IMR-90 (cell line): ENCODE data around the gene CDC42BPA. TPM values are rescaled to one million over a fixed set of nuclear protein-coding genes. Genes with fewer than 3 reads are reported as not detected.
A peak's percentile ranks its signal among the peaks of the same experiment; 100 is the strongest.

Experiments
- ATAC-seq: fragments of 200-7000 bp; cut with Tn5 transposase; 2 replicates; pipeline ENCODE4 v1.9.1; 2020; ENCODE audit warnings: low read depth, mild to moderate bottlenecking, moderate library complexity
- BruUV-seq: library from RNA; stranded (reverse); fragments of 400-500 nt; replicated peaks from 2 replicates; lab custom pipeline; 2021; lab: Mats Ljungman, UMichigan
- CTCF ChIA-PET: fragments of 300-600 bp; formaldehyde crosslinking; extraction: SDS; loops from one replicate; lab custom pipeline; 2021; ENCODE audit warnings: antibody characterized with exemption; lab: Yijun Ruan, JAX
- POLR2A ChIA-PET: fragments of 300-600 bp; sonication (Branson Sonifier 250); formaldehyde crosslinking; loops from one replicate; lab custom pipeline; 2022; ENCODE audit warnings: antibody characterized with exemption; ENCODE audit not compliant: unreplicated experiment; lab: Charles Lee
- DNase-seq: peaks from one replicate; pipeline ENCODE4 v3.0.0; 2013
- H2AFZ ChIP-seq: replicated peaks from 2 replicates; pipeline ENCODE3; 2013; ENCODE audit warnings: low read length, mild to moderate bottlenecking; ENCODE audit not compliant: poor library complexity
- H2AK5ac ChIP-seq: 2 replicates; pipeline ENCODE4 v1.6.1; 2013; ENCODE audit warnings: low read depth, low read length, inconsistent platforms
- H2AK9ac ChIP-seq: replicated peaks from 2 replicates; pipeline ENCODE3; 2013; ENCODE audit warnings: mild to moderate bottlenecking, low read depth, low read length, moderate library complexity; ENCODE audit not compliant: poor library complexity
- H2BK120ac ChIP-seq: 2 replicates; pipeline ENCODE4 v1.6.1; 2013; ENCODE audit warnings: low read depth, low read length, inconsistent platforms
- H2BK15ac ChIP-seq: 3 replicates; pipeline ENCODE4 v1.6.1; 2013; ENCODE audit warnings: low read depth, low read length, inconsistent platforms
- H2BK20ac ChIP-seq: 2 replicates; pipeline ENCODE4 v1.6.1; 2013; ENCODE audit warnings: low read depth, mild to moderate bottlenecking, inconsistent platforms, low read length, moderate library complexity
- H2BK5ac ChIP-seq: 2 replicates; pipeline ENCODE4 v1.6.1; 2013; ENCODE audit warnings: mild to moderate bottlenecking, low read depth, low read length, inconsistent platforms; ENCODE audit not compliant: poor library complexity, severe bottlenecking
- H3K14ac ChIP-seq: replicated peaks from 2 replicates; pipeline ENCODE4 v1.6.1; 2013; ENCODE audit warnings: low read depth, low read length, inconsistent platforms
- H3K18ac ChIP-seq: 2 replicates; pipeline ENCODE4 v1.6.1; 2013; ENCODE audit warnings: low read depth, low read length, control low read depth
- H3K23ac ChIP-seq: 2 replicates; pipeline ENCODE4 v1.6.1; 2013; ENCODE audit warnings: low read depth, low read length, inconsistent platforms
- H3K27ac ChIP-seq: 2 replicates; pipeline ENCODE4 v1.5.1; 2013; ENCODE audit warnings: mild to moderate bottlenecking, control low read depth, low read length; ENCODE audit not compliant: insufficient read depth
- H3K27me3 ChIP-seq: 2 replicates; pipeline ENCODE4 v1.6.1; 2013; ENCODE audit warnings: low read length; ENCODE audit not compliant: control insufficient read depth, insufficient read depth
- H3K36me3 ChIP-seq: 2 replicates; pipeline ENCODE4 v1.6.1; 2013; ENCODE audit warnings: low read length, mixed read lengths; ENCODE audit not compliant: control insufficient read depth, insufficient read depth
- H3K4ac ChIP-seq: 2 replicates; pipeline ENCODE4 v1.6.1; 2013; ENCODE audit warnings: low read depth, low read length, inconsistent platforms
- H3K4me1 ChIP-seq: 2 replicates; pipeline ENCODE4 v1.6.1; 2013; ENCODE audit warnings: low read length, mixed read lengths; ENCODE audit not compliant: control insufficient read depth, insufficient read depth
- H3K4me2 ChIP-seq: 2 replicates; pipeline ENCODE4 v1.6.1; 2013; ENCODE audit warnings: low read depth, mild to moderate bottlenecking, control low read depth, low read length, moderate library complexity
- H3K4me3 ChIP-seq: 2 replicates; pipeline ENCODE4 v1.5.1; 2013; ENCODE audit warnings: low read depth, mild to moderate bottlenecking, control low read depth, low read length, moderate library complexity; ENCODE audit not compliant: insufficient read depth
- H3K56ac ChIP-seq: 2 replicates; pipeline ENCODE4 v1.6.1; 2013; ENCODE audit warnings: low read length, inconsistent platforms; ENCODE audit not compliant: insufficient read depth; ENCODE audit errors: extremely low read depth
- H3K79me1 ChIP-seq, 2 experiments: 2 replicates each; pipeline ENCODE4 v1.6.1; 2013; ENCODE audit warnings: low read length in 2 of 2, inconsistent platforms in 1 of 2, low read depth in 1 of 2
- H3K9ac ChIP-seq: 2 replicates; pipeline ENCODE4 v1.6.1; 2013; ENCODE audit warnings: low read depth, low read length, control low read depth
- H3K9me1 ChIP-seq: 2 replicates; pipeline ENCODE4 v1.6.1; 2013; ENCODE audit warnings: low read length, inconsistent platforms; ENCODE audit not compliant: insufficient read depth
- H3K9me3 ChIP-seq: 2 replicates; pipeline ENCODE4 v1.6.1; 2013; ENCODE audit warnings: low read length; ENCODE audit not compliant: control insufficient read depth, insufficient read depth
- H4K20me1 ChIP-seq: 2 replicates; pipeline ENCODE4 v1.6.1; 2013; ENCODE audit warnings: low read length, inconsistent platforms; ENCODE audit not compliant: insufficient read depth
- H4K5ac ChIP-seq: 2 replicates; pipeline ENCODE4 v1.6.1; 2013; ENCODE audit warnings: mild to moderate bottlenecking, low read depth, low read length, control low read depth
- H4K8ac ChIP-seq, 2 experiments: 2 replicates each; pipeline ENCODE4 v1.6.1; 2013; ENCODE audit warnings: low read depth in 2 of 2, low read length in 2 of 2, control low read depth in 1 of 2, inconsistent platforms in 1 of 2
- H4K91ac ChIP-seq: 2 replicates; pipeline ENCODE4 v1.6.1; 2013; ENCODE audit warnings: low read depth, low read length, inconsistent platforms; ENCODE audit not compliant: insufficient read depth
- CHD1 ChIP-seq: IDR thresholded peaks from 2 replicates; pipeline ENCODE4 v1.6.1; 2012; ENCODE audit warnings: low read depth, low read length, improper control_type of control experiment
- CTCF ChIP-seq: conservative IDR thresholded peaks from 2 replicates; pipeline ENCODE4 v1.5.1; 2012; ENCODE audit warnings: mild to moderate bottlenecking, low read depth, low read length, improper control_type of control experiment
- ELK1 ChIP-seq: fragments of 150-350 bp; IDR thresholded peaks from 2 replicates; pipeline ENCODE4 v1.6.1; 2016; ENCODE audit warnings: low read depth, mild to moderate bottlenecking, low read length, moderate library complexity, borderline replicate concordance
- FOS ChIP-seq: fragments of 150-350 bp; IDR thresholded peaks from 2 replicates; pipeline ENCODE4 v1.6.1; 2016; ENCODE audit warnings: low read depth, low read length
- MAFK ChIP-seq: IDR thresholded peaks from 2 replicates; pipeline ENCODE4 v1.6.1; 2012; ENCODE audit warnings: low read depth, low read length, improper control_type of control experiment
- MXI1 ChIP-seq: IDR thresholded peaks from 2 replicates; pipeline ENCODE4 v1.6.1; 2012; ENCODE audit warnings: low read depth, mild to moderate bottlenecking, low read length, moderate library complexity, borderline replicate concordance
- NFE2L2 ChIP-seq: fragments of 150-350 bp; IDR thresholded peaks from 2 replicates; pipeline ENCODE4 v1.6.1; 2016; ENCODE audit warnings: low read depth, mild to moderate bottlenecking, low read length
- POLR2A ChIP-seq: IDR thresholded peaks from 2 replicates; pipeline ENCODE4 v1.6.1; 2012; ENCODE audit warnings: mild to moderate bottlenecking, low read depth, low read length
- RAD21 ChIP-seq: IDR thresholded peaks from 2 replicates; pipeline ENCODE4 v1.6.1; 2012; ENCODE audit warnings: low read length, improper control_type of control experiment
- RFX5 ChIP-seq: IDR thresholded peaks from 2 replicates; pipeline ENCODE4 v1.8.0; 2012; ENCODE audit warnings: low read depth, mild to moderate bottlenecking, low read length, moderate library complexity
- USF2 ChIP-seq: fragments of 150-350 bp; IDR thresholded peaks from 2 replicates; pipeline ENCODE4 v1.6.1; 2017; ENCODE audit warnings: mild to moderate bottlenecking, antibody characterized with exemption, low read length, low read depth
- WGBS, 2 experiments: methylation state at CpG; one replicate each; pipeline versions ENCODE4 v1.1.5 to v1.1.7; 2013; ENCODE audit warnings: missing lambda C conversion rate in 2 of 2; ENCODE audit not compliant: insufficient read length in 1 of 2; ENCODE audit errors: extremely low coverage in 2 of 2; 5-methylcytosine and 5-hydroxymethylcytosine counted together
- dilution Hi-C: fragments of 300-500 bp; cut with HindIII; formaldehyde crosslinking; loops from one replicate; pipeline ENCODE4 v1.14.3; 2018; ENCODE audit warnings: low sequenced_read_pairs; ENCODE audit not compliant: unreplicated experiment
- in situ Hi-C: fragments of 300-500 bp; cut with MboI; formaldehyde crosslinking; loops from 3 replicates; pipeline ENCODE4 v1.14.3; 2019; ENCODE audit warnings: low sequenced_read_pairs, inconsistent platforms, mixed read lengths
- intact Hi-C: fragments of 100-400 bp; cut with micrococcal nuclease; formaldehyde crosslinking; loops from 2 replicates; pipeline ENCODE4 v1.10.0; 2022
- polyA plus RNA-seq, 3 experiments: library from polyadenylated mRNA; depleted of rRNA; stranded (reverse); fragments of >200 nt; gene quantifications; 2 replicates each; pipeline ENCODE4 v1.2.3, GENCODE V29; 2012; ENCODE audit warnings: low replicate concordance in 1 of 3
- total RNA-seq: library from RNA; depleted of rRNA; stranded (reverse); fragments of >200 nt; gene quantifications from 2 replicates; pipeline ENCODE4 v1.2.3, GENCODE V29; 2012

The CDC42BPA gene
- total and polyA plus RNA-seq, 2 of the 4 experiments (the other 2 are of a cell fraction), result 9.4 to 27.8 TPM

GRCh38 chr1:227068883-227069282 is 249.4 kb downstream of the CDC42BPA start:
- H3K9me1 ChIP-seq, result no peaks in the 10 kb centered on the region
- POLR2A ChIA-PET, result interaction anchor here (0.6 kb wide), 1 partner anchor 29 kb away, joined by 3 read pairs; no protein-coding TSS in a partner anchor
- H4K91ac ChIP-seq, result no peak overlapping the region
- BruUV-seq, result no TSS peak
- H3K36me3 ChIP-seq, result peaks cover 3% of the 10 kb centered on the region; the same call in 1 of the 2 replicates
- no peak overlapping the region for H3K18ac ChIP-seq
- in situ Hi-C loops (no loop called here), intact Hi-C loops (no loop called here), dilution Hi-C loops (no loop called here)
- no peak overlapping the region for H3K56ac ChIP-seq
- H4K8ac ChIP-seq, result no peak overlapping the region
- DNase-seq, result peak; percentile 31
- no peak overlapping the region for H3K23ac ChIP-seq
- H2BK5ac ChIP-seq, result no peak overlapping the region
- H3K4me1 ChIP-seq, result 0 out of 2 replicates have a peak, but pooled peaks cover 2% of the 10 kb centered on the region
- no peaks in the 10 kb centered on the region for H3K9me3 ChIP-seq
- peak; percentile 64 for ATAC-seq
- H2BK20ac ChIP-seq, result no peak overlapping the region
- H2AK9ac ChIP-seq, result no peak overlapping the region
- TF ChIP-seq MXI1, result no peak
- TF ChIP-seq MAFK, result no peak
- TF ChIP-seq FOS, result no peak
- no peak for TF ChIP-seq POLR2A
- TF ChIP-seq ELK1, result no peak
- no peak for TF ChIP-seq CTCF
- TF ChIP-seq USF2, result no peak
- no peak for TF ChIP-seq RAD21
- no peak for TF ChIP-seq RFX5
- TF ChIP-seq CHD1, result no peak
- no peak for TF ChIP-seq NFE2L2
- no peak overlapping the region for H3K9ac ChIP-seq
- H4K20me1 ChIP-seq, result no peaks in the 10 kb centered on the region
- H3K79me1 ChIP-seq, result no peaks in the 10 kb centered on the region; a peak in 1 of 4 replicates
- no peak overlapping the region for H2BK120ac ChIP-seq
- H3K14ac ChIP-seq, result no peak overlapping the region
- no peak overlapping the region for H4K5ac ChIP-seq
- H3K4ac ChIP-seq, result no peak overlapping the region
- H2AK5ac ChIP-seq, result no peak overlapping the region
- WGBS, 2 experiments, result no CpG with 5 or more reads among the region's 2 CpGs
- no peak overlapping the region for H3K4me3 ChIP-seq
- CTCF ChIA-PET, result interaction anchor here (0.7 kb wide), 1 partner anchor 443 kb away, joined by 4 read pairs; no protein-coding TSS in a partner anchor
- no peak overlapping the region for H3K4me2 ChIP-seq
- H2AFZ ChIP-seq, result no peak overlapping the region
- H2BK15ac ChIP-seq, result no peak overlapping the region
- H3K27ac ChIP-seq, result no peak overlapping the region
- H3K27me3 ChIP-seq, result no peaks in the 10 kb centered on the region
